Measurements from ENCODE around the gene SLC27A4. TPM values are rescaled to one million over a fixed set of nuclear protein-coding genes. Genes with fewer than 3 reads are reported as not detected.

The SLC27A4 gene
- total and polyA plus RNA-seq, 2 of the 13 experiments (the other 11 are each of a cell fraction or from before 2014, with no cell fraction given) = 10.6 to 18.8 TPM

DNA sequence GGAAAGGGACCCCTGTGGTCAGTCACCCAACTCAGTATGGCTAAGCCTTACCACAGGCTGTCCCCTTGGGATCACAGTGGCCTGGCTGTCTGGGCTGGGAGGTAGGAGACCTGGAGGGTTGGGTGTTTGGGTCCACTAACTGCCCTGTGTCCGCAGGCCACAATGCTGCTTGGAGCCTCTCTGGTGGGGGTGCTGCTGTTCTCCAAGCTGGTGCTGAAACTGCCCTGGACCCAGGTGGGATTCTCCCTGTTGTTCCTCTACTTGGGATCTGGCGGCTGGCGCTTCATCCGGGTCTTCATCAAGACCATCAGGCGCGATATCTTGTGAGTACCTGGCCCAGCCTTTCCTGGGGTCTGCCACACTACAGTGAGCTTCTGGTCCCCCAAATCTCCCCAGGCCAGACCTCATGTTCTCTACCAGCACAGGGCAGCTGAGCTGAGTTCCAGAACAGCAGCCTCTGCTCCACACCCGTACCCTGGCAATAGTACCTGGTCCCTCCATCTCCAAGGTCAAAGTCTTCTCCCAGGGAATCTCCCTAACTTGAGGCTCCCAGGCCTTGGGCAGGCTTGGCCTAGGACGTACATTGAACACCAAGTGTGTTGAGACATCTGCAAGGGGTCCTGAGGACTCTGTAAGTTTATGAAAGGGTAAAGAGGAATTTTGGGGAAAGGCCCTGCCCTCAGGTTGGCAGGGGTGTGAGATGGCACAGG is 2.8 kb downstream of the SLC27A4 start (continued):
- TF ChIP-seq TSC22D2 (CRISPR knock-in tag; IDR thresholded peaks at IDR 0.05; ENCODE audit: borderline replicate concordance) = no peak
- TF ChIP-seq, protein P1, sequence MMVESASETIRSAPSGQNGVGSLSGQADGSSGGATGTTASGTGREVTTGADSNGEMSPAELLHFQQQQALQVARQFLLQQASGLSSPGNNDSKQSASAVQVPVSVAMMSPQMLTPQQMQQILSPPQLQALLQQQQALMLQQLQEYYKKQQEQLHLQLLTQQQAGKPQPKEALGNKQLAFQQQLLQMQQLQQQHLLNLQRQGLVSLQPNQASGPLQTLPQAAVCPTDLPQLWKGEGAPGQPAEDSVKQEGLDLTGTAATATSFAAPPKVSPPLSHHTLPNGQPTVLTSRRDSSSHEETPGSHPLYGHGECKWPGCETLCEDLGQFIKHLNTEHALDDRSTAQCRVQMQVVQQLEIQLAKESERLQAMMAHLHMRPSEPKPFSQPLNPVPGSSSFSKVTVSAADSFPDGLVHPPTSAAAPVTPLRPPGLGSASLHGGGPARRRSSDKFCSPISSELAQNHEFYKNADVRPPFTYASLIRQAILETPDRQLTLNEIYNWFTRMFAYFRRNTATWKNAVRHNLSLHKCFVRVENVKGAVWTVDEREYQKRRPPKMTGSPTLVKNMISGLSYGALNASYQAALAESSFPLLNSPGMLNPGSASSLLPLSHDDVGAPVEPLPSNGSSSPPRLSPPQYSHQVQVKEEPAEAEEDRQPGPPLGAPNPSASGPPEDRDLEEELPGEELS (CRISPR knock-in tag; IDR thresholded peaks at IDR 0.05) = no peak
- TF ChIP-seq, protein P2, sequence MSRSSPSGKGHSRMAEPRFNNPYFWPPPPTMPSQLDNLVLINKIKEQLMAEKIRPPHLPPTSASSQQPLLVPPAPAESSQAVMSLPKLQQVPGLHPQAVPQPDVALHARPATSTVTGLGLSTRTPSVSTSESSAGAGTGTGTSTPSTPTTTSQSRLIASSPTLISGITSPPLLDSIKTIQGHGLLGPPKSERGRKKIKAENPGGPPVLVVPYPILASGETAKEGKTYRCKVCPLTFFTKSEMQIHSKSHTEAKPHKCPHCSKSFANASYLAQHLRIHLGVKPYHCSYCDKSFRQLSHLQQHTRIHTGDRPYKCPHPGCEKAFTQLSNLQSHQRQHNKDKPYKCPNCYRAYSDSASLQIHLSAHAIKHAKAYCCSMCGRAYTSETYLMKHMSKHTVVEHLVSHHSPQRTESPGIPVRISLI (CRISPR knock-in tag; IDR thresholded peaks at IDR 0.05; ENCODE audit: borderline replicate concordance) = no peak
- no peak for TF ChIP-seq ZKSCAN1 (IDR thresholded peaks at IDR 0.05; ENCODE audit: low read length)

DNA sequence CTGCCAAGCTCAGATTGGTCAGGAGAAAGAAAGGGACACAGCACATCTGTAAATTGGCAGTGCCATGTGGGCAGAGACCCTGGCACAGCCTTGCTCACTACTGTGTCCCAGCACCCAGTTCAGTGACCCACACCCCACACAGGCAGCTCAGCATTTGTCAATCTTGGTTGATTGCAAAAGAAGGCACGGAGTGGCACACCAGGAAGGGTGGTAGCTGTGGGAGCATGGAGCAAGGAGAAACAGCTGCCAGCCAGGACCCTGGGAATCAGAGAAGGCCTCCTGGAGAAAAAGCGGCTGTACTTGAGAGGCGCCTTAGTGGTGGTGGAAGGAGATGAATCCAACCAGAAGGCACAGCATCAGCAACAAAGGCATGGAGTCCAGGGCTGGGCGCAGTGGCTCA is 3.5 kb downstream of the SLC27A4 start:
- no peak overlapping the region for H3K9ac ChIP-seq (ENCODE audit: insufficient read depth, low read depth, low read length)
- H3K27me3 ChIP-seq (ENCODE audit: control insufficient read depth in 1 of 2, insufficient read depth in 2 of 2, low read length in 2 of 2) = no peaks in the 10 kb centered on the region
- H3K4me1 ChIP-seq (ENCODE audit: insufficient read depth, low read length) = peaks cover 19% of the 10 kb centered on the region
- TF ChIP-seq ZSCAN22 (CRISPR knock-in tag; IDR thresholded peaks at IDR 0.05) = no peak
- TF ChIP-seq, protein P3, sequence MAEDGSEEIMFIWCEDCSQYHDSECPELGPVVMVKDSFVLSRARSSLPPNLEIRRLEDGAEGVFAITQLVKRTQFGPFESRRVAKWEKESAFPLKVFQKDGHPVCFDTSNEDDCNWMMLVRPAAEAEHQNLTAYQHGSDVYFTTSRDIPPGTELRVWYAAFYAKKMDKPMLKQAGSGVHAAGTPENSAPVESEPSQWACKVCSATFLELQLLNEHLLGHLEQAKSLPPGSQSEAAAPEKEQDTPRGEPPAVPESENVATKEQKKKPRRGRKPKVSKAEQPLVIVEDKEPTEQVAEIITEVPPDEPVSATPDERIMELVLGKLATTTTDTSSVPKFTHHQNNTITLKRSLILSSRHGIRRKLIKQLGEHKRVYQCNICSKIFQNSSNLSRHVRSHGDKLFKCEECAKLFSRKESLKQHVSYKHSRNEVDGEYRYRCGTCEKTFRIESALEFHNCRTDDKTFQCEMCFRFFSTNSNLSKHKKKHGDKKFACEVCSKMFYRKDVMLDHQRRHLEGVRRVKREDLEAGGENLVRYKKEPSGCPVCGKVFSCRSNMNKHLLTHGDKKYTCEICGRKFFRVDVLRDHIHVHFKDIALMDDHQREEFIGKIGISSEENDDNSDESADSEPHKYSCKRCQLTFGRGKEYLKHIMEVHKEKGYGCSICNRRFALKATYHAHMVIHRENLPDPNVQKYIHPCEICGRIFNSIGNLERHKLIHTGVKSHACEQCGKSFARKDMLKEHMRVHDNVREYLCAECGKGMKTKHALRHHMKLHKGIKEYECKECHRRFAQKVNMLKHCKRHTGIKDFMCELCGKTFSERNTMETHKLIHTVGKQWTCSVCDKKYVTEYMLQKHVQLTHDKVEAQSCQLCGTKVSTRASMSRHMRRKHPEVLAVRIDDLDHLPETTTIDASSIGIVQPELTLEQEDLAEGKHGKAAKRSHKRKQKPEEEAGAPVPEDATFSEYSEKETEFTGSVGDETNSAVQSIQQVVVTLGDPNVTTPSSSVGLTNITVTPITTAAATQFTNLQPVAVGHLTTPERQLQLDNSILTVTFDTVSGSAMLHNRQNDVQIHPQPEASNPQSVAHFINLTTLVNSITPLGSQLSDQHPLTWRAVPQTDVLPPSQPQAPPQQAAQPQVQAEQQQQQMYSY (CRISPR knock-in tag; IDR thresholded peaks at IDR 0.05) = 0 out of 2 replicates have a peak, but pooled peaks have one; percentile 59
- no peak for TF ChIP-seq TGIF2 (CRISPR knock-in tag; IDR thresholded peaks at IDR 0.05)
- TF ChIP-seq PHF8 (CRISPR knock-in tag; IDR thresholded peaks at IDR 0.05) = no peak
- no peak for TF ChIP-seq PAWR (CRISPR knock-in tag; IDR thresholded peaks at IDR 0.05; ENCODE audit: borderline replicate concordance)
- TF ChIP-seq, protein P4, sequence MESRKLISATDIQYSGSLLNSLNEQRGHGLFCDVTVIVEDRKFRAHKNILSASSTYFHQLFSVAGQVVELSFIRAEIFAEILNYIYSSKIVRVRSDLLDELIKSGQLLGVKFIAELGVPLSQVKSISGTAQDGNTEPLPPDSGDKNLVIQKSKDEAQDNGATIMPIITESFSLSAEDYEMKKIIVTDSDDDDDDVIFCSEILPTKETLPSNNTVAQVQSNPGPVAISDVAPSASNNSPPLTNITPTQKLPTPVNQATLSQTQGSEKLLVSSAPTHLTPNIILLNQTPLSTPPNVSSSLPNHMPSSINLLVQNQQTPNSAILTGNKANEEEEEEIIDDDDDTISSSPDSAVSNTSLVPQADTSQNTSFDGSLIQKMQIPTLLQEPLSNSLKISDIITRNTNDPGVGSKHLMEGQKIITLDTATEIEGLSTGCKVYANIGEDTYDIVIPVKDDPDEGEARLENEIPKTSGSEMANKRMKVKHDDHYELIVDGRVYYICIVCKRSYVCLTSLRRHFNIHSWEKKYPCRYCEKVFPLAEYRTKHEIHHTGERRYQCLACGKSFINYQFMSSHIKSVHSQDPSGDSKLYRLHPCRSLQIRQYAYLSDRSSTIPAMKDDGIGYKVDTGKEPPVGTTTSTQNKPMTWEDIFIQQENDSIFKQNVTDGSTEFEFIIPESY (CRISPR knock-in tag; IDR thresholded peaks at IDR 0.05) = no peak
- no peak overlapping the region for H3K4me2 ChIP-seq (ENCODE audit: low read depth, low read length)
- H2AFZ ChIP-seq (ENCODE audit: low read length) = no peak overlapping the region
- in situ Hi-C loops (cut with HindIII; ENCODE audit: extremely low pct_ligation_motif_present, low pct_unique_long_range_greater_than_20kb) (loop anchor here (5.0 kb wide), 1 partner anchor 47 kb away; no protein-coding TSS in a partner anchor), intact Hi-C loops (cut with micrococcal nuclease; ENCODE audit: unreplicated experiment) (no loop called here)
- BruUV-seq (replicated peaks) = no TSS peak
- H3K9me3 ChIP-seq (ENCODE audit: low read length) = no peaks in the 10 kb centered on the region
- H4K20me1 ChIP-seq (ENCODE audit: insufficient read depth, low read length) = no peaks in the 10 kb centered on the region
- CTCF ChIA-PET (ENCODE audit: low intra/inter-chr PET ratio, low total read pairs) = no interaction called here
- ATAC-seq (no peak), DNase-seq (ENCODE audit: low spot score) (no peak), FAIRE-seq (no peak)
- H3K4me3 ChIP-seq (replicated peaks in 1 of 3; ENCODE audit: insufficient read depth in 1 of 3, low read depth in 2 of 3, low read length in 3 of 3) = no peak overlapping the region
- POLR2A ChIA-PET = no interaction called here
- WGBS (ENCODE audit: low lambda C conversion rate) = 100% methylated on average over 4 of the region's 4 CpGs
- H3K36me3 ChIP-seq (replicated peaks in 1 of 2; ENCODE audit: control insufficient read depth in 1 of 2, insufficient read depth in 2 of 2, low read length in 2 of 2) = peaks cover 19 to 41% of the 10 kb centered on the region in 2 experiments; a peak in 4 of 5 replicates
- H3K27ac ChIP-seq (ENCODE audit: extremely low read length, insufficient read depth, low read length) = no peak overlapping the region
- H3K79me2 ChIP-seq (ENCODE audit: insufficient read depth, low read length) = no peaks in the 10 kb centered on the region
